SK-N-SH treated with all-trans-retinoic acid at 6 μM for 48 hours (cell line): ENCODE measurements around the gene JUN.

Experiments used
- BACH2 ChIP-seq: fragments of 250-450 bp; sonication (Bioruptor Pico); IDR thresholded peaks from 2 replicates; pipeline ENCODE4 v1.9.0; 2021; ENCODE audit warnings: mild to moderate bottlenecking, borderline replicate concordance
- CREB5 ChIP-seq: fragments of 250-450 bp; sonication (Bioruptor Pico); IDR thresholded peaks from 2 replicates; pipeline ENCODE4 v1.5.1; 2020; ENCODE audit warnings: low read depth, mild to moderate bottlenecking, moderate library complexity
- CSRNP3 ChIP-seq: fragments of 250-450 bp; sonication (Bioruptor Pico); IDR thresholded peaks from 2 replicates; pipeline ENCODE4 v1.5.1; 2021; ENCODE audit warnings: mild to moderate bottlenecking, moderate library complexity
- ESRRG ChIP-seq: fragments of 250-450 bp; sonication (Bioruptor Pico); IDR thresholded peaks from 2 replicates; pipeline ENCODE4 v1.6.1; 2021; ENCODE audit warnings: mild to moderate bottlenecking
- GLIS3 ChIP-seq: fragments of 250-450 bp; sonication (Bioruptor Pico); IDR thresholded peaks from 2 replicates; pipeline ENCODE4 v1.5.0; 2020; ENCODE audit warnings: mild to moderate bottlenecking, moderate library complexity
- ISL1 ChIP-seq: fragments of 250-450 bp; sonication (Bioruptor Pico); IDR thresholded peaks from 2 replicates; pipeline ENCODE4 v2.1.2; 2022; ENCODE audit warnings: mild to moderate bottlenecking, moderate library complexity
- PATZ1 ChIP-seq: fragments of 250-450 bp; sonication (Bioruptor Pico); IDR thresholded peaks from 2 replicates; pipeline ENCODE4 v1.8.0; 2020; ENCODE audit warnings: mild to moderate bottlenecking, moderate library complexity, borderline replicate concordance
- PPARA ChIP-seq: fragments of 250-450 bp; sonication (Bioruptor Pico); IDR thresholded peaks from 2 replicates; pipeline ENCODE4 v1.5.0; 2020; ENCODE audit warnings: mild to moderate bottlenecking, borderline replicate concordance
- SNAI2 ChIP-seq: fragments of 250-450 bp; sonication (Bioruptor Pico); IDR thresholded peaks from 2 replicates; pipeline ENCODE4 v1.5.0; 2020; ENCODE audit warnings: mild to moderate bottlenecking, moderate library complexity
- TSHZ2 ChIP-seq: fragments of 250-450 bp; sonication (Bioruptor Pico); IDR thresholded peaks from 2 replicates; pipeline ENCODE4 v1.5.0; 2020; ENCODE audit warnings: mild to moderate bottlenecking, moderate library complexity
- ZNF565 ChIP-seq: fragments of 450-650 bp; formaldehyde crosslinking; conservative IDR thresholded peaks from 2 replicates; pipeline ENCODE4 v1.5.0; 2020; ENCODE audit warnings: low read depth, mild to moderate bottlenecking, moderate library complexity

- TF ChIP-seq CSRNP3 (CRISPR knock-in tag) = no peak
- TF ChIP-seq SNAI2 (CRISPR knock-in tag) = no peak
- no peak for TF ChIP-seq ESRRG (CRISPR knock-in tag)
- no peak for TF ChIP-seq PPARA (CRISPR knock-in tag)
- TF ChIP-seq CREB5 (CRISPR knock-in tag) = no peak
- no peak for TF ChIP-seq PATZ1 (CRISPR knock-in tag)
- no peak for TF ChIP-seq BACH2
- no peak for TF ChIP-seq ISL1
- no peak for TF ChIP-seq ZNF565 (CRISPR knock-in tag)
- TF ChIP-seq TSHZ2 (CRISPR knock-in tag) = no peak
- TF ChIP-seq GLIS3 (CRISPR knock-in tag) = no peak
Observed at GRCh38 chr1:58824753-58825389, 41.0 kb upstream of the JUN start.
